ENCODE data around the gene SLC34A1. TPM values are rescaled to one million over a fixed set of nuclear protein-coding genes. Genes with fewer than 3 reads are reported as not detected.

Gene SLC34A1
- total RNA-seq, 3 donors from 2014 or later (not counting 1 experiment from before 2014, with no cell fraction given), result 0.50 to 0.66 (median 0.63) TPM

DNA sequence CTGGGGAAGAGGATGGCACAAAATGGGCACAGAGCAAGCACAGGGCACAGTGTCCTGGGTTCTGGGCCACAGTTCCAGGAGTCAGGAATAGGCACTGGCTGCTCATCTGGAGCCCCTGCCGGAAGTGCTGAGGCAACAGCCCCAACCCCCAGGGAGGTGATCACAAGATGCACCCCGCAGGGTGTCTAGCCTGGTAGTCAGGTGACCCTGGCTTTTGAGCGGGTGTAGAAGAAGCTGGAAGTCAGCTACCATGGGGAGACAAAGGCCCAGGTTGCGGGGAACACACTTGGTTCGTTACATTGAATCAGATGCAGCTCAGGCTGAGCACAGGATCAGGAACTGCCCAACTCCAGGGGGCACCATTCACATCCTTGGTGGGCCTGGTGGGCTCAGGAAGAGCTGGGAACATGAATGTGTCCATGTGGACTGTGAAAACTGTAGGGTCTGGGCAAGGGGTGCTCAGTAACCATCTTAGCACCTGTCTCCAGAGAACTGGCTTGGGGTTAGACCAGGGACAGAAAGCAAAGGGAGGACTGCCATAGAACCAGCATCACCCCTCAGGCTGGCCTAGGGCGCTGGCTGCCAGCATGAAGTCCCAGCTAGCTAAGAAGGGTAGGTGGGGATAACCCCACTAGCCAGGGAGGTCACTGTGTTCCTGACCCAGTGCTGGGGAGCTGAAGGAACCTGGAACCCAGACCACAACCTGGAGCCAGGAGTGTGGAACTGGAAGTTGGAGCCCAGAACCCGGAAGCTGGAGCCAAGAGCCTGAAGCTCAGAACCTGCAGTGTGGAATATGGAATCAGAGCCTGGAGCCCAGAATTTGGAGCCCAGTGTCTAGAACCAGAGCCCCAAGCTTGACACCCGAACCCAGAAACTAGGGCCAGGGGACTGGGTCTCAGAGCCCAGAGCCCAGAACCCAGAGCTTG, 6.1 kb upstream of the SLC34A1 start:
- DNase-seq (no peak), ATAC-seq (no peak)
- 88% methylated on average over 8 of the region's 8 CpGs for WGBS (ENCODE audit: insufficient coverage)
- no peak overlapping the region for H3K27ac Mint-ChIP-seq
- intact Hi-C loops (cut with micrococcal nuclease), result no loop called here
- H3K4me1 Mint-ChIP-seq, result peaks cover 0 to 11% of the 10 kb centered on the region in 2 donors
- no peaks in the 10 kb centered on the region for H3K9me3 Mint-ChIP-seq
- H3K27me3 Mint-ChIP-seq (ENCODE audit: low read depth in 2 of 2), result peaks cover 4 to 5% of the 10 kb centered on the region in 2 donors
- Histone ChIP-seq H3K9me3 (ENCODE audit: control insufficient read depth, insufficient read depth, low read length) (no peaks in the 10 kb centered on the region), H3K27ac (ENCODE audit: low read length) (no peak overlapping the region), H3K4me1 (ENCODE audit: control insufficient read depth, insufficient read depth, low read length) (peaks cover 10% of the 10 kb centered on the region), H3K27me3 (ENCODE audit: control insufficient read depth, insufficient read depth, low read length) (no peaks in the 10 kb centered on the region), H3K36me3 (ENCODE audit: control insufficient read depth, insufficient read depth, low read length) (peaks cover 4% of the 10 kb centered on the region), H3K4me3 (ENCODE audit: low read length) (no peak overlapping the region)
- TF ChIP-seq, protein P1, sequence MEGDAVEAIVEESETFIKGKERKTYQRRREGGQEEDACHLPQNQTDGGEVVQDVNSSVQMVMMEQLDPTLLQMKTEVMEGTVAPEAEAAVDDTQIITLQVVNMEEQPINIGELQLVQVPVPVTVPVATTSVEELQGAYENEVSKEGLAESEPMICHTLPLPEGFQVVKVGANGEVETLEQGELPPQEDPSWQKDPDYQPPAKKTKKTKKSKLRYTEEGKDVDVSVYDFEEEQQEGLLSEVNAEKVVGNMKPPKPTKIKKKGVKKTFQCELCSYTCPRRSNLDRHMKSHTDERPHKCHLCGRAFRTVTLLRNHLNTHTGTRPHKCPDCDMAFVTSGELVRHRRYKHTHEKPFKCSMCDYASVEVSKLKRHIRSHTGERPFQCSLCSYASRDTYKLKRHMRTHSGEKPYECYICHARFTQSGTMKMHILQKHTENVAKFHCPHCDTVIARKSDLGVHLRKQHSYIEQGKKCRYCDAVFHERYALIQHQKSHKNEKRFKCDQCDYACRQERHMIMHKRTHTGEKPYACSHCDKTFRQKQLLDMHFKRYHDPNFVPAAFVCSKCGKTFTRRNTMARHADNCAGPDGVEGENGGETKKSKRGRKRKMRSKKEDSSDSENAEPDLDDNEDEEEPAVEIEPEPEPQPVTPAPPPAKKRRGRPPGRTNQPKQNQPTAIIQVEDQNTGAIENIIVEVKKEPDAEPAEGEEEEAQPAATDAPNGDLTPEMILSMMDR (IDR thresholded peaks at IDR 0.05), result no peak
- no peaks in the 10 kb centered on the region for H3K36me3 Mint-ChIP-seq
- no peak overlapping the region for H3K4me3 Mint-ChIP-seq

DNA sequence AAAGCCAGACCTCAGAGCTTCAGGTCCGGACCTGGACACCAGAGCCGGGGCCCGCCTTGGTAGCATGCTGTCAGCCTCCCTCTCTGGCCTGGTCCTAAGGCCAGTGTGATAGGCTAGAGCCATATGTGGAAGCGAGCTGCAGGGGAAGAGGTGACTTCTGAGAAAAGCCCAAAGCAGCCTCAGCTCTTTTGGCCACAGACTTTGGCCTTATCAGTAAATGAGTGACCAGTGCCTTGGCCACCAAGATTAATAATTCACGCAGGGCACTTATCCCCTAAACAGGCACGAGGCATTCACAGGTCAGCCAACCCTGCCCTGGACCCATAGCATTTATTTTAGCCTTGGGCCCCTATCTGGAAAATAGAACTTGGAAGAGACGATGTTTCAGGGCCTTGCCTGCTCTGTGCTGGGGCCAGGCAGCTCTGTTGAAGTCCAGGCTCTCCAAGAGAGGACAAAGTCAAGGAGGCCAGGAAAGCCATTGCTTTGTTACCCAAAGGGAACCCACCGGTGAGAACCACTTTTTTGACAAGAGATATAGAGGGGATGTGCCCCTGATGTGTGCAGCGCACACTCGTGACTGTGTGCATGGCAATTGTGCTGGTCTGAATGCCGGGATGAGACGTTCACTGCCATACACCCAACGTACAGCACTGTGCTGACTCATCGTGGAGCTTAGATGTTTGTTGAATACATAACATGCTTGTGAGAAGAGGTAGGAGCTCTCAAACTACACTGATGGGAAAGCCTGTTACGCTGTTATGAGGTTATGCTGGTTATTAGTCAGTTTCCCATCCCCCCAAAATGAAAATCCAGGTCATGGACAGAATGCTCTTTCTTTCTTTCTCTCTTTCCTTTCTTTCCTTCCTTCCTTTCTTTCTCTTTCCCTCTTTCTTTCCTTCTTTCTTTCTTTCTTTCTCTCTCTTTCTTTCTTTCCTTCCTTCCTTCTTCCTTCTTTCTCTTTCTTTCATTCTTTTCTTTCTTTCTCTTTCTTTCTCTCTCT, 5.0 kb upstream of the SLC34A1 start:
- Histone ChIP-seq H3K36me3 (ENCODE audit: control insufficient read depth, insufficient read depth, low read length) (no peaks in the 10 kb centered on the region), H3K9me3 (ENCODE audit: control insufficient read depth, insufficient read depth, low read length) (no peaks in the 10 kb centered on the region), H3K27ac (ENCODE audit: low read length) (no peak overlapping the region), H3K4me1 (ENCODE audit: control insufficient read depth, insufficient read depth, low read length) (peaks cover 2% of the 10 kb centered on the region), H3K4me3 (ENCODE audit: low read length) (no peak overlapping the region), H3K27me3 (ENCODE audit: control insufficient read depth, insufficient read depth, low read length) (no peaks in the 10 kb centered on the region)
- H3K9me3 Mint-ChIP-seq, result no peaks in the 10 kb centered on the region
- ATAC-seq (no peak), DNase-seq (peak in 1 of 2 donors; percentile 31)
- TF ChIP-seq, protein P1 (IDR thresholded peaks at IDR 0.05), result no peak
- 77% methylated on average over 14 of the region's 15 CpGs for WGBS (ENCODE audit: insufficient coverage)
- H3K4me1 Mint-ChIP-seq, result peaks cover 0 to 11% of the 10 kb centered on the region in 2 donors
- no peak overlapping the region for H3K27ac Mint-ChIP-seq
- intact Hi-C loops (cut with micrococcal nuclease), result no loop called here
- H3K27me3 Mint-ChIP-seq (ENCODE audit: low read depth in 2 of 2), result peaks cover 4 to 5% of the 10 kb centered on the region in 2 donors
- H3K4me3 Mint-ChIP-seq, result no peak overlapping the region
- no peaks in the 10 kb centered on the region for H3K36me3 Mint-ChIP-seq

DNA sequence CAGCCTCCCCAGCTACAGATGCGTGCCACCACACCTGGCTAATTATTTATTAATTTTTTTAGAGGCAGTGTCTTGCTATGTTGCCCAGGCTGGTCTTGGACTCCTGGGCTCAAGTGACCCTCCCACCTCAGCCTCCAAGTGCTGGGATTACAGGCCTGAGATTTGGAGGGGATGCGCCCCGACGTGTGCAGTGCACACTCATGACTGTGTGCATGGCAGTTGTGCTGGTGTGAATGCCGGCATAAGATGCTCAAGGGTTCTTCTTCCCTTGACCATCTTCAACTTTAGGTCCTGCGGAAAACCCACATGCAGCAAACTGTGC, 3.5 kb upstream of the SLC34A1 start:
- Mint-ChIP-seq H3K27me3 (ENCODE audit: low read depth in 2 of 2) (peaks cover 4 to 5% of the 10 kb centered on the region in 2 donors), H3K27ac (no peak overlapping the region), H3K4me3 (no peak overlapping the region), H3K9me3 (no peaks in the 10 kb centered on the region), H3K36me3 (no peaks in the 10 kb centered on the region), H3K4me1 (peaks cover 7 to 19% of the 10 kb centered on the region in 2 donors)
- no peak overlapping the region for H3K4me3 ChIP-seq (ENCODE audit: low read length)
- ATAC-seq, result no peak
- H3K4me1 ChIP-seq (ENCODE audit: control insufficient read depth, insufficient read depth, low read length), result peaks cover 18% of the 10 kb centered on the region
- TF ChIP-seq, protein P1 (IDR thresholded peaks at IDR 0.05), result no peak
- 98% methylated on average over 6 of the region's 6 CpGs for WGBS (ENCODE audit: insufficient coverage)
- H3K27me3 ChIP-seq (ENCODE audit: control insufficient read depth, insufficient read depth, low read length), result no peaks in the 10 kb centered on the region
- H3K36me3 ChIP-seq (ENCODE audit: control insufficient read depth, insufficient read depth, low read length), result no peaks in the 10 kb centered on the region
- DNase-seq, result no peak
- no peak overlapping the region for H3K27ac ChIP-seq (ENCODE audit: low read length)
- no peaks in the 10 kb centered on the region for H3K9me3 ChIP-seq (ENCODE audit: control insufficient read depth, insufficient read depth, low read length)
- intact Hi-C loops (cut with micrococcal nuclease), result no loop called here
